Measurements from ENCODE around the gene LPCAT1. TPM values are rescaled to one million over a fixed set of nuclear protein-coding genes. Genes with fewer than 3 reads are reported as not detected.

The LPCAT1 gene
- total and polyA plus RNA-seq, 2 experiments from 2014 or later = 78.0 to 255 TPM

DNA sequence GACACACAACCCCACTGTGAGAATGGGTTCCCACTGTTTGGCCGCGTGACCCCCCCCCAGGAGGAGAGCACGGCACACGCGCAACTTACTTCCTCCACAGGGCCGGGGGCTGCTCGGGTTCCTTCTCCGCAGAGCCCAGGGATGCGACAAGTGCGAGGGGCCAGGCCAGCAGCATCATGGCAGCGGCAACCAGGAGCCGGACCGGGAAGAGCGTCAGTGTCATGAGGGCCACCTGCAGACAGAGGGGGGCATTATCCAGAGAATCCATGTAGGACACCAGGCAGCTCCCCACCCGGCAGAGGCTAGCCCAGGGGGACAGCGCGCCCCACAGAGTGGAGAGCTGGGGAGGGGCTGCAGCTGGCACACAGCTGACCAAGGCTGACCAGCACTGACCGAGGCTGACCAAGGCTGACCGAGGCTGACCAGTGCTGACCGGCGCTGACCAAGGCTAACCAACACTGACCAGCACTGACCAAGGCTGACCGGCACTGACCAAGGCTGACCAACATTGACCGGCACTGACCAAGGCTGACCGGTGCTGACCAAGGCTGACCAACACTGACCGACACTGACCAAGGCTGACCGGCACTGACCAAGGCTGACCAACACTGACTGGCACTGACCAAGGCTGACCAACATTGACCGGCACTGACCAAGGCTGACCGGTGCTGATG, 22.3 kb downstream of the LPCAT1 start:
- no peak for ATAC-seq
- H3K79me2 ChIP-seq (replicated peaks; ENCODE audit: insufficient read depth) = peaks cover 99% of the 10 kb centered on the region
- TF ChIP-seq, protein P1, sequence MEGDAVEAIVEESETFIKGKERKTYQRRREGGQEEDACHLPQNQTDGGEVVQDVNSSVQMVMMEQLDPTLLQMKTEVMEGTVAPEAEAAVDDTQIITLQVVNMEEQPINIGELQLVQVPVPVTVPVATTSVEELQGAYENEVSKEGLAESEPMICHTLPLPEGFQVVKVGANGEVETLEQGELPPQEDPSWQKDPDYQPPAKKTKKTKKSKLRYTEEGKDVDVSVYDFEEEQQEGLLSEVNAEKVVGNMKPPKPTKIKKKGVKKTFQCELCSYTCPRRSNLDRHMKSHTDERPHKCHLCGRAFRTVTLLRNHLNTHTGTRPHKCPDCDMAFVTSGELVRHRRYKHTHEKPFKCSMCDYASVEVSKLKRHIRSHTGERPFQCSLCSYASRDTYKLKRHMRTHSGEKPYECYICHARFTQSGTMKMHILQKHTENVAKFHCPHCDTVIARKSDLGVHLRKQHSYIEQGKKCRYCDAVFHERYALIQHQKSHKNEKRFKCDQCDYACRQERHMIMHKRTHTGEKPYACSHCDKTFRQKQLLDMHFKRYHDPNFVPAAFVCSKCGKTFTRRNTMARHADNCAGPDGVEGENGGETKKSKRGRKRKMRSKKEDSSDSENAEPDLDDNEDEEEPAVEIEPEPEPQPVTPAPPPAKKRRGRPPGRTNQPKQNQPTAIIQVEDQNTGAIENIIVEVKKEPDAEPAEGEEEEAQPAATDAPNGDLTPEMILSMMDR (conservative IDR thresholded peaks at IDR 0.05; ENCODE audit: low read depth in 2 of 2) = 0 out of 4 replicates have a peak, but pooled peaks of 1 of the 2 experiments have one; percentile 16
- no peak for TF ChIP-seq STAT1 (IDR thresholded peaks at IDR 0.05; ENCODE audit: unreplicated experiment)
- TF ChIP-seq, protein P2, sequence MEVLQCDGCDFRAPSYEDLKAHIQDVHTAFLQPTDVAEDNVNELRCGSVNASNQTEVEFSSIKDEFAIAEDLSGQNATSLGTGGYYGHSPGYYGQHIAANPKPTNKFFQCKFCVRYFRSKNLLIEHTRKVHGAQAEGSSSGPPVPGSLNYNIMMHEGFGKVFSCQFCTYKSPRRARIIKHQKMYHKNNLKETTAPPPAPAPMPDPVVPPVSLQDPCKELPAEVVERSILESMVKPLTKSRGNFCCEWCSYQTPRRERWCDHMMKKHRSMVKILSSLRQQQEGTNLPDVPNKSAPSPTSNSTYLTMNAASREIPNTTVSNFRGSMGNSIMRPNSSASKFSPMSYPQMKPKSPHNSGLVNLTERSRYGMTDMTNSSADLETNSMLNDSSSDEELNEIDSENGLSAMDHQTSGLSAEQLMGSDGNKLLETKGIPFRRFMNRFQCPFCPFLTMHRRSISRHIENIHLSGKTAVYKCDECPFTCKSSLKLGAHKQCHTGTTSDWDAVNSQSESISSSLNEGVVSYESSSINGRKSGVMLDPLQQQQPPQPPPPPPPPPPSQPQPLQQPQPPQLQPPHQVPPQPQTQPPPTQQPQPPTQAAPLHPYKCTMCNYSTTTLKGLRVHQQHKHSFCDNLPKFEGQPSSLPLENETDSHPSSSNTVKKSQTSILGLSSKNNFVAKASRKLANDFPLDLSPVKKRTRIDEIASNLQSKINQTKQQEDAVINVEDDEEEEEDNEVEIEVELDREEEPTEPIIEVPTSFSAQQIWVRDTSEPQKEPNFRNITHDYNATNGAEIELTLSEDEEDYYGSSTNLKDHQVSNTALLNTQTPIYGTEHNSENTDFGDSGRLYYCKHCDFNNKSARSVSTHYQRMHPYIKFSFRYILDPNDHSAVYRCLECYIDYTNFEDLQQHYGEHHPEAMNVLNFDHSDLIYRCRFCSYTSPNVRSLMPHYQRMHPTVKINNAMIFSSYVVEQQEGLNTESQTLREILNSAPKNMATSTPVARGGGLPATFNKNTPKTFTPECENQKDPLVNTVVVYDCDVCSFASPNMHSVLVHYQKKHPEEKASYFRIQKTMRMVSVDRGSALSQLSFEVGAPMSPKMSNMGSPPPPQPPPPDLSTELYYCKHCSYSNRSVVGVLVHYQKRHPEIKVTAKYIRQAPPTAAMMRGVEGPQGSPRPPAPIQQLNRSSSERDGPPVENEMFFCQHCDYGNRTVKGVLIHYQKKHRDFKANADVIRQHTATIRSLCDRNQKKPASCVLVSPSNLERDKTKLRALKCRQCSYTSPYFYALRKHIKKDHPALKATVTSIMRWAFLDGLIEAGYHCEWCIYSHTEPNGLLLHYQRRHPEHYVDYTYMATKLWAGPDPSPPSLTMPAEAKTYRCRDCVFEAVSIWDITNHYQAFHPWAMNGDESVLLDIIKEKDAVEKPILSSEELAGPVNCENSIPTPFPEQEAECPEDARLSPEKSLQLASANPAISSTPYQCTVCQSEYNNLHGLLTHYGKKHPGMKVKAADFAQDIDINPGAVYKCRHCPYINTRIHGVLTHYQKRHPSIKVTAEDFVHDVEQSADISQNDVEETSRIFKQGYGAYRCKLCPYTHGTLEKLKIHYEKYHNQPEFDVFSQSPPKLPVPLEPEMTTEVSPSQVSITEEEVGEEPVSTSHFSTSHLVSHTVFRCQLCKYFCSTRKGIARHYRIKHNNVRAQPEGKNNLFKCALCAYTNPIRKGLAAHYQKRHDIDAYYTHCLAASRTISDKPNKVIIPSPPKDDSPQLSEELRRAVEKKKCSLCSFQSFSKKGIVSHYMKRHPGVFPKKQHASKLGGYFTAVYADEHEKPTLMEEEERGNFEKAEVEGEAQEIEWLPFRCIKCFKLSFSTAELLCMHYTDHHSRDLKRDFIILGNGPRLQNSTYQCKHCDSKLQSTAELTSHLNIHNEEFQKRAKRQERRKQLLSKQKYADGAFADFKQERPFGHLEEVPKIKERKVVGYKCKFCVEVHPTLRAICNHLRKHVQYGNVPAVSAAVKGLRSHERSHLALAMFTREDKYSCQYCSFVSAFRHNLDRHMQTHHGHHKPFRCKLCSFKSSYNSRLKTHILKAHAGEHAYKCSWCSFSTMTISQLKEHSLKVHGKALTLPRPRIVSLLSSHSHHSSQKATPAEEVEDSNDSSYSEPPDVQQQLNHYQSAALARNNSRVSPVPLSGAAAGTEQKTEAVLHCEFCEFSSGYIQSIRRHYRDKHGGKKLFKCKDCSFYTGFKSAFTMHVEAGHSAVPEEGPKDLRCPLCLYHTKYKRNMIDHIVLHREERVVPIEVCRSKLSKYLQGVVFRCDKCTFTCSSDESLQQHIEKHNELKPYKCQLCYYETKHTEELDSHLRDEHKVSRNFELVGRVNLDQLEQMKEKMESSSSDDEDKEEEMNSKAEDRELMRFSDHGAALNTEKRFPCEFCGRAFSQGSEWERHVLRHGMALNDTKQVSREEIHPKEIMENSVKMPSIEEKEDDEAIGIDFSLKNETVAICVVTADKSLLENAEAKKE (CRISPR knock-in tag; IDR thresholded peaks at IDR 0.05) = no peak
- Mint-ChIP-seq H3K9me3 (no peaks in the 10 kb centered on the region), H3K27ac (no peak overlapping the region; the same call in 1 of the 2 replicates), H3K36me3 (ENCODE audit: low read depth) (peaks cover 36% of the 10 kb centered on the region), H3K4me3 (no peak overlapping the region), H3K4me1 (peaks cover 40% of the 10 kb centered on the region), H3K27me3 (ENCODE audit: insufficient read depth, low read depth, poor library complexity) (peaks cover 27% of the 10 kb centered on the region)
- DNase-seq (ENCODE audit: low spot score) = no peak
- H3K4me1 ChIP-seq (ENCODE audit: insufficient read depth) = peaks cover 30% of the 10 kb centered on the region
- H4K20me1 ChIP-seq (replicated peaks; ENCODE audit: insufficient read depth) = peaks cover 54% of the 10 kb centered on the region
- H3F3A ChIP-seq (replicated peaks; ENCODE audit: low read depth) = peaks cover 17% of the 10 kb centered on the region; the same call in 1 of the 2 replicates
- no peak overlapping the region for H3K27ac ChIP-seq (ENCODE audit: low read depth)
- H2AFZ ChIP-seq = no peak overlapping the region
- no peak overlapping the region for H3K4me3 ChIP-seq
- H3K9me2 ChIP-seq (ENCODE audit: insufficient read depth) = no peaks in the 10 kb centered on the region
- H3K36me3 ChIP-seq (ENCODE audit: insufficient read depth) = 0 out of 2 replicates have a peak, but pooled peaks cover 5% of the 10 kb centered on the region
- H3K4me2 ChIP-seq = no peak overlapping the region
- no peaks in the 10 kb centered on the region for H3K27me3 ChIP-seq (ENCODE audit: insufficient read depth)

Measured in GM23338 (cell line).